Sigmoid colon (tissue), 7 donors: ENCODE results near the gene RTTN. TPM values are rescaled to one million over a fixed set of nuclear protein-coding genes. Genes with fewer than 3 reads are reported as not detected.

Experiments used
- DNase-seq: peaks from one replicate; pipeline ENCODE4 v3.0.0-alpha.2; 2019
- H3K27ac ChIP-seq, 4 donors: fragments of 200-600 bp; sonication (generic); one replicate each; pipeline ENCODE4 v1.5.1; 2016 to 2019; ENCODE audit warnings: mild to moderate bottlenecking in 1 of 4
- H3K27me3 ChIP-seq, 3 donors: fragments of 200-600 bp; sonication (generic); one replicate each; pipeline ENCODE4 v1.5.1; 2019; ENCODE audit warnings: mild to moderate bottlenecking in 1 of 3
- H3K36me3 ChIP-seq, 4 donors: fragments of 200-600 bp; sonication (generic); one replicate each; pipeline ENCODE4 v1.5.1; 2016 to 2019
- H3K4me1 ChIP-seq, 4 donors: fragments of 200-600 bp; sonication (generic); one replicate each; pipeline ENCODE4 v1.5.1; 2017 to 2019
- H3K4me3 ChIP-seq, 4 donors: fragments of 200-600 bp; sonication (generic); one replicate each; pipeline ENCODE4 v1.5.1; 2017 to 2019; ENCODE audit warnings: mild to moderate bottlenecking in 2 of 4, moderate library complexity in 1 of 4
- H3K9me3 ChIP-seq, 4 donors: fragments of 200-600 bp in 3 of 4; sonication (generic) in 3 of 4; one replicate each; pipeline versions ENCODE4 v1.5.1 to v1.6.1; 2013 to 2019
- EP300 ChIP-seq, 4 donors: sonication (generic); formaldehyde crosslinking; IDR thresholded peaks; one replicate each; pipeline ENCODE4 v1.6.1; 2017; ENCODE audit warnings: antibody characterized with exemption in 4 of 4
- POLR2A ChIP-seq, 2 donors: fragments of 450-650 bp; IDR thresholded peaks; one replicate each; pipeline ENCODE4 v1.6.1; 2016; ENCODE audit warnings: antibody characterized with exemption in 2 of 2, mild to moderate bottlenecking in 2 of 2, moderate library complexity in 2 of 2
- POLR2AphosphoS5 ChIP-seq, 4 donors: sonication (generic); formaldehyde crosslinking; IDR thresholded peaks; one replicate each; pipeline ENCODE4 v1.6.1; 2017; ENCODE audit warnings: antibody characterized with exemption in 4 of 4
- WGBS, 2 donors: extraction: QIAGEN DNeasy Blood & Tissue Kit; methylation state at CpG; one replicate each; pipeline ENCODE4 v1.1.7; 2013; 5-methylcytosine and 5-hydroxymethylcytosine counted together
- intact Hi-C: fragments of 100-400 bp; cut with DNase I; formaldehyde crosslinking; loops from one replicate; pipeline ENCODE4 v1.15.1; 2023
- polyA plus RNA-seq, 3 donors: library from polyadenylated mRNA; stranded (reverse); fragments of 200-250 nt; gene quantifications; one replicate each; pipeline ENCODE4 v1.2.3, GENCODE V29; 2013
- total RNA-seq, 4 donors: library from RNA; depleted of rRNA; stranded (reverse); fragments of >200 nt; gene quantifications; one replicate each; pipeline ENCODE4 v1.1.0, GENCODE V29; 2016
- TF ChIP-seq, protein P1 (sequence below), 4 experiments: fragments of 450-650 bp in 3 of 4; fragments of 200-600 bp in 1 of 4; IDR thresholded peaks; one replicate each; pipeline ENCODE4 v1.5.1; 2016 to 2019; ENCODE audit warnings: antibody characterized with exemption in 4 of 4, mild to moderate bottlenecking in 3 of 4, moderate library complexity in 2 of 4
- donor health status: healthy with polysubstance abuse.
- donor health status: Bipolar disorder and iron deficiency.
- donor health status: healthy.

RTTN gene
- total and polyA plus RNA-seq, 7 donors = 1.4 to 18.2 (median 11.3) TPM

DNA sequence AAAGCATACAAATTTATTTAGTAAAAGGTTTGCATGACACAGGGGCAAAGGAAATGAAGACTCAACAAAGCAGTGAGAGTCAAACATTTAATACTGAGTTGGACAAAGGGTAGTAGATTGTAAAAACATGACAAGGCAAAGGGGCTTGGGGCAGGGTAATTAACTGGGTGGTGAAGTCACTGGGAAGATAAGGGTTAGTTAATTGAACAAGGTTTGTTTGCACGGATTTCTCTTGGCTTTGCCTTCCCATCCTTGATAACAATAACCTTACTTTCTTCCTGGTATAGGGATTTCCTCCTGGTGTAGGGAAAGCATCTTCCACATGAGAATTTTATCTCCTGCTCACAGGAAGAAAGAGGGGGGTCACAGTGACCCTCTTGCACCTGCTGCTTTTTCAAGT lies 26.8 kb upstream of the RTTN start:
- Histone ChIP-seq H3K27ac (no peak overlapping the region), H3K4me1 (peaks cover 0 to 4% (median 0%) of the 10 kb centered on the region in 4 donors), H3K27me3 (no peaks in the 10 kb centered on the region), H3K36me3 (no peaks in the 10 kb centered on the region), H3K4me3 (no peak overlapping the region), H3K9me3 (peaks cover 0 to 9% (median 6%) of the 10 kb centered on the region in 4 donors)
- TF ChIP-seq, protein P1, sequence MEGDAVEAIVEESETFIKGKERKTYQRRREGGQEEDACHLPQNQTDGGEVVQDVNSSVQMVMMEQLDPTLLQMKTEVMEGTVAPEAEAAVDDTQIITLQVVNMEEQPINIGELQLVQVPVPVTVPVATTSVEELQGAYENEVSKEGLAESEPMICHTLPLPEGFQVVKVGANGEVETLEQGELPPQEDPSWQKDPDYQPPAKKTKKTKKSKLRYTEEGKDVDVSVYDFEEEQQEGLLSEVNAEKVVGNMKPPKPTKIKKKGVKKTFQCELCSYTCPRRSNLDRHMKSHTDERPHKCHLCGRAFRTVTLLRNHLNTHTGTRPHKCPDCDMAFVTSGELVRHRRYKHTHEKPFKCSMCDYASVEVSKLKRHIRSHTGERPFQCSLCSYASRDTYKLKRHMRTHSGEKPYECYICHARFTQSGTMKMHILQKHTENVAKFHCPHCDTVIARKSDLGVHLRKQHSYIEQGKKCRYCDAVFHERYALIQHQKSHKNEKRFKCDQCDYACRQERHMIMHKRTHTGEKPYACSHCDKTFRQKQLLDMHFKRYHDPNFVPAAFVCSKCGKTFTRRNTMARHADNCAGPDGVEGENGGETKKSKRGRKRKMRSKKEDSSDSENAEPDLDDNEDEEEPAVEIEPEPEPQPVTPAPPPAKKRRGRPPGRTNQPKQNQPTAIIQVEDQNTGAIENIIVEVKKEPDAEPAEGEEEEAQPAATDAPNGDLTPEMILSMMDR (IDR thresholded peaks at IDR 0.05) = no peak
- TF ChIP-seq POLR2AphosphoS5 (IDR thresholded peaks at IDR 0.05) (no peak), EP300 (IDR thresholded peaks at IDR 0.05) (no peak), POLR2A (IDR thresholded peaks at IDR 0.05) (no peak)
- 10 to 30% methylated on average over 1 of the region's 1 CpG for WGBS, 2 donors
- intact Hi-C loops = no loop called here
- no peak for DNase-seq

DNA sequence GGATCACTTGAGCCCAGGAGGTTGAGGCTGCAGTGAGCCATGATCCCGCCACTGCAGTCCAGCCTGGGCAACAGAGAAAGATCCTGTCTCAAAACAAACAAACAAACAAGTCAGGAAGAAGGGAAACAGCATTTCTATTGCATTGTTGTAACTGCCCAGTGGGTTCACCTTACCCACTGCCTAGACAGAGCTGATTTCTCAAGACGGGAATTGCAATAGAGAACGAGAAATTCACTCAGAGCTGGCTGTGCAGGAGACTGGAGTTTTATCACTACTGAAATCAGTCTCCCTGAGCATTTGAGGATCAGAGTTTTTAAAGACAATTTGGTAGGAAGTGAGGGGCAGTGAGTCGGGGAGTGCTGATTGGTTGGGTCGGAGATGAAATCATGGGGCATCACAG lies 24.2 kb upstream of the RTTN start:
- Histone ChIP-seq H3K4me3 (no peak overlapping the region), H3K36me3 (no peaks in the 10 kb centered on the region), H3K9me3 (peaks cover 0 to 14% (median 8%) of the 10 kb centered on the region in 4 donors), H3K27ac (no peak overlapping the region), H3K27me3 (no peaks in the 10 kb centered on the region), H3K4me1 (no peaks in the 10 kb centered on the region)
- TF ChIP-seq, protein P1 (IDR thresholded peaks at IDR 0.05) = no peak
- TF ChIP-seq EP300 (IDR thresholded peaks at IDR 0.05) = no peak
- no peak for TF ChIP-seq POLR2A (IDR thresholded peaks at IDR 0.05)
- TF ChIP-seq POLR2AphosphoS5 (IDR thresholded peaks at IDR 0.05) = no peak
- intact Hi-C loops = no loop called here
- WGBS, 2 donors = 83 to 95% methylated on average over 5 of the region's 5 CpGs
- DNase-seq = no peak

DNA sequence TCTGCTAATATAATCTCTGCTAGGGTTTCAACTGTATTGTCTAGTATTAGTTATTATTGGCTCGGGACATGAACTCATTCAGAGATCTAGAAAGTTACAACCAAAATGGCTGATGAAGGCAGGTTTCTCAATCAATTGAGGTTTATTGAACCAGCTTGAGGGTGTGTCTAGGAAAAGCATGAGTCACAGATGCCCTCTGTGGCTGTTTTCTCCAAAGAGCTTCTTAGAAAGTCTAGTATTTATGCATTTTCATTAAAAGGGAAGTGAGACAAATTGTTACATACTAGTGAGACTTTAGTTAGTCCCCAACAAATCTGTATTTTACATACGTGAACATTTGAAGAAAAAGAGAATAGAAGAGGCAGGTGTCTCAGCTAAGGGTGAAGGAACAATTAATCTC lies 23.0 kb upstream of the RTTN start:
- no peaks in the 10 kb centered on the region for H3K36me3 ChIP-seq
- DNase-seq = no peak
- H3K9me3 ChIP-seq = peaks cover 0 to 14% (median 8%) of the 10 kb centered on the region in 4 donors
- no peak overlapping the region for H3K4me3 ChIP-seq
- TF ChIP-seq, protein P1 (IDR thresholded peaks at IDR 0.05) = no peak
- TF ChIP-seq EP300 (IDR thresholded peaks at IDR 0.05) (no peak), POLR2A (IDR thresholded peaks at IDR 0.05) (no peak), POLR2AphosphoS5 (IDR thresholded peaks at IDR 0.05) (no peak)
- WGBS, 2 donors = 40 to 48% methylated on average over 2 of the region's 2 CpGs
- intact Hi-C loops = no loop called here
- no peaks in the 10 kb centered on the region for H3K4me1 ChIP-seq
- no peak overlapping the region for H3K27ac ChIP-seq
- H3K27me3 ChIP-seq = no peaks in the 10 kb centered on the region

DNA sequence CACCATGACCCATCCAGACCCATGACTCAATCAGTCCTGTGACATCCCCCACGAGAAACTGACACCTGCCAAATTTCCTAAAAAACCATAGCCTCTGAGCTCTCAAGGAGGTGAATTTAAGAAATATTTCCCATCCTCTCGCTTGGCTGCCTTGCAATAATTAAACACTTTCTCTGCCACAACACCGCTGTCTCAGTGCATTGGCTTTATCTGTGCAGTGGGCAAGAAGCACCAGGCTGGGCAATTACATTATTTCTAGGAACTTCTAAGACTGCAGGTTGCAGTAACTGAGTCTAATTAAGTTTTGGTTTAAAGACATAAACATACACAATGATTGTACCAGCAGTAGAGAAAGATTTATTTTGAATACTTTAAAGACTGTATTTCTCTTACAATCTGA lies 22.0 kb upstream of the RTTN start:
- TF ChIP-seq POLR2AphosphoS5 (IDR thresholded peaks at IDR 0.05) (no peak), POLR2A (IDR thresholded peaks at IDR 0.05) (no peak), EP300 (IDR thresholded peaks at IDR 0.05) (no peak)
- TF ChIP-seq, protein P1 (IDR thresholded peaks at IDR 0.05) = no peak
- intact Hi-C loops = no loop called here
- WGBS, 2 donors = 78 to 89% methylated on average over 3 of the region's 3 CpGs
- Histone ChIP-seq H3K4me3 (no peak overlapping the region), H3K9me3 (peaks cover 0 to 14% (median 8%) of the 10 kb centered on the region in 4 donors), H3K4me1 (no peaks in the 10 kb centered on the region), H3K27me3 (no peaks in the 10 kb centered on the region), H3K36me3 (no peaks in the 10 kb centered on the region), H3K27ac (no peak overlapping the region)
- no peak for DNase-seq

DNA sequence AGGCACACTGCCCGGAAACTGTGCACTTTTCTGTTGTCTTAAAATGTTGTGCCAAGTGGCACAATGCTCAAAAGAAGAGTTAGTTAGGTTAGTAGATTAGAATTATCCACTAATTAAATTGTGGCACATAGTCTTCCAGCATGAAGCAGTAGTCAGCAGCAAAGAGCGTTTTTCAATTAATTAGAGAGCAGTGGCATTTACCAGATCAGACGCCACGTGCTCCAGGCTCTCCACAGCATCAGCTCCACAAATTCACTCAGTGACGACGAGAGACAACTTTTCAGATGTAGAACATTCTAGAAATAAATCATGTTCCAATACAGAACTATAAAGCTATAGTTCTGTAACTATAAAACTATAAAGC lies 16.4 kb upstream of the RTTN start:
- peaks cover 0 to 2% (median under 1%) of the 10 kb centered on the region in 4 donors for H3K9me3 ChIP-seq
- intact Hi-C loops = no loop called here
- TF ChIP-seq POLR2A (IDR thresholded peaks at IDR 0.05) = no peak
- no peak for TF ChIP-seq POLR2AphosphoS5 (IDR thresholded peaks at IDR 0.05)
- TF ChIP-seq EP300 (IDR thresholded peaks at IDR 0.05) = no peak
- TF ChIP-seq, protein P1 (IDR thresholded peaks at IDR 0.05) = no peak
- no peaks in the 10 kb centered on the region for H3K4me1 ChIP-seq
- 86 to 92% methylated on average over 6 of the region's 6 CpGs for WGBS, 2 donors
- no peaks in the 10 kb centered on the region for H3K27me3 ChIP-seq
- no peak overlapping the region for H3K27ac ChIP-seq
- H3K4me3 ChIP-seq = no peak overlapping the region
- H3K36me3 ChIP-seq = no peaks in the 10 kb centered on the region
- no peak for DNase-seq
